GM18505 (cell line): ENCODE results near the gene SYT10.
"Not testable (repeated sequence)": the region's sequence is repeated elsewhere in the genome, so short reads cannot be mapped to it uniquely, and the experiment has no call there.

Experiments used
- ATAC-seq: cut with Tn5 transposase; IDR thresholded peaks from one replicate; pipeline ENCODE4 v1.9.1; 2021; ENCODE audit not compliant: unreplicated experiment
- POLR2A ChIP-seq: IDR thresholded peaks from 4 replicates; pipeline ENCODE4 v1.6.1; 2011; ENCODE audit warnings: borderline replicate concordance; ENCODE audit not compliant: insufficient read depth, insufficient read length; ENCODE audit errors: extremely low read depth

The SYT10 gene

DNA sequence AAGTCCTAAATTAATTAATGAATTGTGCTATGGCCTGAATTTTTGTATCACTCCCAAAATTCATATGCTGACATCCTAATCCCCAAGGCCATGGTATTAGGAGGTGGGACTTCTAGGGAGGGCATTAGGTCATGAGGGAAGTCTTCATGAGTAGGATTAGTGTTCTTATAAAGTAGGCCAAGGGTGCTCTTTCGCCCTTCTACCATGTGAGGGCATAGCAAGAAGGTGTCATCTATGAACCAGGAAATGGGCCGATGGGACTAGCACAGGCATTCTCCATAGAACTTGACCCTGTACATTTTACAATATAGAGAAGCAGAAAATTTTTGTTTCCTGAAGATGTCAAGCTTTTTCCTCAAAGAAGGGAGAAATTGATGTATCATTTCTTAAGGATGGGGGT lies 12.5 kb downstream of the SYT10 start:
- no peak for ATAC-seq
- TF ChIP-seq POLR2A, result no peak

DNA sequence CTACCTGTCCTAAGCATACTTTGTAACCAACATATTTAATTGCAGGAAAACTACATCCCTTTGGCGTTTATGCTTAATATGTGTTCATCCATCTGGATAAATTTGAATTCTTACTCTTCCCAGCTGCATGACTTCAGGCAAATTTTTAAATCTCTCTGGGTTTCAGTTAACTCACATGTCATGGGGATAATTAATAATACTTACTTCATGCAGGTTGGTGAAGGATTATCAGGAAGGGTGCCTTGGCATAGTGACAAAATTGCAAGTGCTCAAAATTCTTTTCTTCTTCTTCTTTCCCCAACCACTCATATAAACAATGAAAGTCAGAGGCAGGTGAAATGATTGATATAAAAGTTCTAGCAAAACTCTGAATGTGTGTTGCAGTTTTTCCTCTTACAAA lies 15.9 kb downstream of the SYT10 start:
- no peak for ATAC-seq
- TF ChIP-seq POLR2A, result no peak

DNA sequence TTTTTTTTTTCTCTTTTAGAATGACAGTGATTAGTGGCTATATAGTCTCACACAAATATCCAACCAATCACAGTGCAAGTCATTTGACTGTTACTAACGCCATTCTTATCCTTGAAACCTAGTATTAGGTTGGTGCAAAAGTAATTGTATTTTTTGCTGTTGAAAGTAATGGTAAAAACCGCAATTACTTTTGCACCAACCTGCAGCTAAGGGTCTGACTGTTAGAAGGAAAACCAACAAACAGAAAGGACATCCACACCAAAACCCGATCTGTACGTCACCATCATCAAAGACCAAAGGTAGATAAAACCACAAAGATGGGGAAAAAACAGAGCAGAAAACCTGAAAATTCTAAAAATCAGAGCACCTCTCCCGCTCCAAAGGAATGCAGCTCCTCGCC lies 27.2 kb downstream of the SYT10 start:
- ATAC-seq, result not testable (repeated sequence)

DNA sequence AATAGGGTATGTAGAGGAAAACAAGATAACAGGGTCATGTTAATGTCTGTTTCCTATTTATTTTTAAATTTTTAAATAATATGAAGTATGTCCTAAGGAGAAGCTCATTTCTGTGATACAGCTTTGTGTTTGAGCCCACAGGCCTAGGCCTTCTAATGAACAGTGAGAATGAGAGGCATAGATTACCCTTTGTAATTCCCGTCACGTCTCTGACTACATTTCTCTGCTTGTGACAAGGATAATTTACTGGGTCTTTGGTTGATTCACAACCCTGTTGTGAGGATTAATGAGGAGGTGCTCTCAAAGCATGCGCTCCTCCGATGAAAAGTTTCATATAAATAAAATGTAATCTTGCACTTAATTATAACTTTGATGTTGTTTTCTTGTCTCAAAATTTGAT lies 56.1 kb downstream of the SYT10 start:
- no peak for TF ChIP-seq POLR2A
- no peak for ATAC-seq

DNA sequence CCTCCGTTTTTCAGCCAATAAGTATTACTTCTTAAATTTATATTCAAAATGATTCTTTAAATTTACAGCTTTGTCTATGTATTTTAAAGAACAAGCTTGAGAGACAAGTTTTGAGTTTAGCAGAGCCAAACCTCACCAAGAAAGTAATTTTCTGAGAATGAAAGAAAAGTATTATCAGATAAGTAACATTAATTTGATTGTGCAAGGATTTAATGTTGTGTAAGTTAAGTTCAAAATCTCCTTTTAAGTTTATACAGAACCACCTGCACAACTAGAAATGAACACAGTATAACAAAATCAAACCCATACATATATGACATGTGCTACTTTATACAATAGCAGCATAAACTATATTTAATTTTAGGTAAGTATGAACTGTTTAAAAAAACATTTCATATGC lies 63.5 kb downstream of the SYT10 start:
- ATAC-seq, result no peak
- TF ChIP-seq POLR2A, result no peak

DNA sequence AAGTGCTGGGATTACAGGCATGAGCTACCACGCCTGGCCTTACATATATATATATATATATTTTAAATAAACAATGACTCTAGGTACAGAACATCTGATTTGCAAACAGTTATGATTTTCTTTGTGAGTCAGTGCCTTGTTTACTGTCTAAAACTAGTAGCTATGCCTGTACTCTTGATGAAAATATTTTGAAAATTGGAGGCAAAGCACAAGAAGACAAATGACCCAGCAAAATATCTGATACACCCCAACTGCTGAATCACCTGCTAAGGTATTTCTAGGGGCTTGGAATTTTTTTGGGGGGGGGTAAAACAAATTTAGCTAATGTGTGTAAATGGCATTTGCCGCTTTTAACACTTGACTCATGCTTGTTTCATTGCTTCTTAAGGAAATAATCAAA lies 69.3 kb downstream of the SYT10 start:
- no peak for TF ChIP-seq POLR2A
- no peak for ATAC-seq

DNA sequence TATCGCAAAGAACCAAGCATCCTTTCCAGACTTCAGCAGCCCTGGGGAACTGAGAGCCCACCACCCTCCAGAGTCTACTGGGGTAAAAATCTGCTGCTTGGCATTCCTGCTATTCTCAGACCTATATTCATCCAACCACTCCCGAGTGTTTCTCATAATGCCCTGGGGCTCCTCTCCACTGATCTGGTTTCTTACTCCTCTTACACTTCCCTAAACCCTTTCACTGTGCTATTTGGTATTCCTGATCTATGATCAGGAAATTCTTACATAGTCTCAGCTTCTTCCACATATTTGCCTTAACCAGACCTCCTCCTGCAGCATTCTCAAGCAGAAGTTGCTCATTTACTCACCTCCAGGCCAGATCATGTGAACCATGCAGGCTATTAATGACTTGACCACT lies 82.4 kb downstream of the SYT10 start:
- ATAC-seq, result no peak
- TF ChIP-seq POLR2A, result no peak

DNA sequence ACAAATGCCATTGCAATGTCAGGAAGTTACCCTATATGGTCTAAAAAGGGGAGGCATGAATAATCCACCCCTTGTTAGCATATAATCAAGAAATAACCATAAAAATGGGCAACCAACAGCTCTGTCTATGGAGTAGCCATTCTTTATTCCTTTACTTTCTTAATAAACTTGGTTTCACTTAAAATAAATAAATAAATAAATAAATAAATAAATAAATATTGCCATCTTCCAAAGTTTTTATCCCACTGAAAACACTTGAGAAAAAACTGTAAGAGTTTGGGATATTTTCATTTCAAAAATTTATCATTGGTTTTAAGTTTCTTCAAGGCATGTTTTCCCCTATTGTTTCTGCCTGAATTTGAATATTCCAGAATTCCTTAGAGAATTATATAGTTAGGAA lies 89.8 kb downstream of the SYT10 start:
- ATAC-seq, result no peak
- no peak for TF ChIP-seq POLR2A

DNA sequence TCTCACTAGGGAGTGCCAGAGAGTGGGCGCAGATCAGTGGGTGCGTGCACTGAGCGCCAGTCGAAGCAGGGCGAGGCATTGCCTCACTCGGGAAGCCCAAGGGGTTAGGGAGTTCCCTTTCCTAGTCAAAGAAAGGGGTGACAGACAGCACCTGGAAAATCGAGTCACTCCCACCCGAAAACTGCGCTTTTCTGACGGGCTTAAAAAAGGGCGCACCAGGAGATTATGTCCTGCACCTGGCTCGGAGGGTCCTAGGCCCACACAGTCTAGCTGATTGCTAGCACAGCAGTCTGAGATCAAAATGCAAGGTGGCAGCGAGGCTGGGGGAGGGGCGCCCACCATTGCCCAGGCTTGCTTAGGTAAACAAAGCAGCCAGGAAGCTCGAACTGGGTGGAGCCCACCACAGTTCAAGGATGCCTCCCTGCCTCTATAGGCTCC lies 107.6 kb downstream of the SYT10 start:
- ATAC-seq, result not testable (repeated sequence)

DNA sequence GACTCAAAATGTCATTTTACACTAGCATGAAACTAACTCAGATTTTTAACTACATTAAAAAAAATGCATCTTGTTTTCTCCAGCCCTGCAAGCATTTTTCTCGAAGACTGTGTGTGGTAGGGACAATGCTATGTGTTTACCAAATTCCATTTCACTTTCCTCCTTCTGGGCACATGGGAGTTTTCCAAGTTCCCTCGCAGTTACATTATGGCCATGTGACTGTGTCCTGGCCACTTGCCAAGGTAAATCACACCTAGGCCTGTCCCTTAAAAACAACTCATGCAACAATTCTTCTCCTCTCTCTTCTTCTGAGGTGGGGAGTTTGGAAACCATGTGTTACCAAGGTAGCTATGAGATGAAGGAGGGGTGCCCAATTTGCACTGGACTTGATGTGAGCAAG lies 108.7 kb downstream of the SYT10 start:
- ATAC-seq, result no peak
- TF ChIP-seq POLR2A, result no peak
